IMR-90 (cell line): ENCODE data around the gene FLT3LG. TPM values are rescaled to one million over a fixed set of nuclear protein-coding genes. Genes with fewer than 3 reads are reported as not detected.
A peak's percentile ranks its signal among the peaks of the same experiment; 100 is the strongest.

Source experiments
- ATAC-seq: fragments of 200-7000 bp; cut with Tn5 transposase; 2 replicates; pipeline ENCODE4 v1.9.1; 2020; ENCODE audit warnings: low read depth, mild to moderate bottlenecking, moderate library complexity
- BruUV-seq: library from RNA; stranded (reverse); fragments of 400-500 nt; replicated peaks from 2 replicates; lab custom pipeline; 2021; lab: Mats Ljungman, UMichigan
- CTCF ChIA-PET: fragments of 300-600 bp; formaldehyde crosslinking; extraction: SDS; loops from one replicate; lab custom pipeline; 2021; ENCODE audit warnings: antibody characterized with exemption; lab: Yijun Ruan, JAX
- POLR2A ChIA-PET: fragments of 300-600 bp; sonication (Branson Sonifier 250); formaldehyde crosslinking; loops from one replicate; lab custom pipeline; 2022; ENCODE audit warnings: antibody characterized with exemption; ENCODE audit not compliant: unreplicated experiment; lab: Charles Lee
- DNase-seq: peaks from one replicate; pipeline ENCODE4 v3.0.0; 2013
- H2AFZ ChIP-seq: replicated peaks from 2 replicates; pipeline ENCODE3; 2013; ENCODE audit warnings: low read length, mild to moderate bottlenecking; ENCODE audit not compliant: poor library complexity
- H2AK5ac ChIP-seq: 2 replicates; pipeline ENCODE4 v1.6.1; 2013; ENCODE audit warnings: low read depth, low read length, inconsistent platforms
- H2AK9ac ChIP-seq: replicated peaks from 2 replicates; pipeline ENCODE3; 2013; ENCODE audit warnings: mild to moderate bottlenecking, low read depth, low read length, moderate library complexity; ENCODE audit not compliant: poor library complexity
- H2BK120ac ChIP-seq: 2 replicates; pipeline ENCODE4 v1.6.1; 2013; ENCODE audit warnings: low read depth, low read length, inconsistent platforms
- H2BK15ac ChIP-seq: 3 replicates; pipeline ENCODE4 v1.6.1; 2013; ENCODE audit warnings: low read depth, low read length, inconsistent platforms
- H2BK20ac ChIP-seq: 2 replicates; pipeline ENCODE4 v1.6.1; 2013; ENCODE audit warnings: low read depth, mild to moderate bottlenecking, inconsistent platforms, low read length, moderate library complexity
- H2BK5ac ChIP-seq: 2 replicates; pipeline ENCODE4 v1.6.1; 2013; ENCODE audit warnings: mild to moderate bottlenecking, low read depth, low read length, inconsistent platforms; ENCODE audit not compliant: poor library complexity, severe bottlenecking
- H3K14ac ChIP-seq: replicated peaks from 2 replicates; pipeline ENCODE4 v1.6.1; 2013; ENCODE audit warnings: low read depth, low read length, inconsistent platforms
- H3K18ac ChIP-seq: 2 replicates; pipeline ENCODE4 v1.6.1; 2013; ENCODE audit warnings: low read depth, low read length, control low read depth
- H3K23ac ChIP-seq: 2 replicates; pipeline ENCODE4 v1.6.1; 2013; ENCODE audit warnings: low read depth, low read length, inconsistent platforms
- H3K27ac ChIP-seq: 2 replicates; pipeline ENCODE4 v1.5.1; 2013; ENCODE audit warnings: mild to moderate bottlenecking, control low read depth, low read length; ENCODE audit not compliant: insufficient read depth
- H3K27me3 ChIP-seq: 2 replicates; pipeline ENCODE4 v1.6.1; 2013; ENCODE audit warnings: low read length; ENCODE audit not compliant: control insufficient read depth, insufficient read depth
- H3K36me3 ChIP-seq: 2 replicates; pipeline ENCODE4 v1.6.1; 2013; ENCODE audit warnings: low read length, mixed read lengths; ENCODE audit not compliant: control insufficient read depth, insufficient read depth
- H3K4ac ChIP-seq: 2 replicates; pipeline ENCODE4 v1.6.1; 2013; ENCODE audit warnings: low read depth, low read length, inconsistent platforms
- H3K4me1 ChIP-seq: 2 replicates; pipeline ENCODE4 v1.6.1; 2013; ENCODE audit warnings: low read length, mixed read lengths; ENCODE audit not compliant: control insufficient read depth, insufficient read depth
- H3K4me2 ChIP-seq: 2 replicates; pipeline ENCODE4 v1.6.1; 2013; ENCODE audit warnings: low read depth, mild to moderate bottlenecking, control low read depth, low read length, moderate library complexity
- H3K4me3 ChIP-seq: 2 replicates; pipeline ENCODE4 v1.5.1; 2013; ENCODE audit warnings: low read depth, mild to moderate bottlenecking, control low read depth, low read length, moderate library complexity; ENCODE audit not compliant: insufficient read depth
- H3K56ac ChIP-seq: 2 replicates; pipeline ENCODE4 v1.6.1; 2013; ENCODE audit warnings: low read length, inconsistent platforms; ENCODE audit not compliant: insufficient read depth; ENCODE audit errors: extremely low read depth
- H3K79me1 ChIP-seq, 2 experiments: 2 replicates each; pipeline ENCODE4 v1.6.1; 2013; ENCODE audit warnings: low read length in 2 of 2, inconsistent platforms in 1 of 2, low read depth in 1 of 2
- H3K9ac ChIP-seq: 2 replicates; pipeline ENCODE4 v1.6.1; 2013; ENCODE audit warnings: low read depth, low read length, control low read depth
- H3K9me1 ChIP-seq: 2 replicates; pipeline ENCODE4 v1.6.1; 2013; ENCODE audit warnings: low read length, inconsistent platforms; ENCODE audit not compliant: insufficient read depth
- H3K9me3 ChIP-seq: 2 replicates; pipeline ENCODE4 v1.6.1; 2013; ENCODE audit warnings: low read length; ENCODE audit not compliant: control insufficient read depth, insufficient read depth
- H4K20me1 ChIP-seq: 2 replicates; pipeline ENCODE4 v1.6.1; 2013; ENCODE audit warnings: low read length, inconsistent platforms; ENCODE audit not compliant: insufficient read depth
- H4K5ac ChIP-seq: 2 replicates; pipeline ENCODE4 v1.6.1; 2013; ENCODE audit warnings: mild to moderate bottlenecking, low read depth, low read length, control low read depth
- H4K8ac ChIP-seq, 2 experiments: 2 replicates each; pipeline ENCODE4 v1.6.1; 2013; ENCODE audit warnings: low read depth in 2 of 2, low read length in 2 of 2, control low read depth in 1 of 2, inconsistent platforms in 1 of 2
- H4K91ac ChIP-seq: 2 replicates; pipeline ENCODE4 v1.6.1; 2013; ENCODE audit warnings: low read depth, low read length, inconsistent platforms; ENCODE audit not compliant: insufficient read depth
- CTCF ChIP-seq: conservative IDR thresholded peaks from 2 replicates; pipeline ENCODE4 v1.5.1; 2012; ENCODE audit warnings: mild to moderate bottlenecking, low read depth, low read length, improper control_type of control experiment
- NFE2L2 ChIP-seq: fragments of 150-350 bp; IDR thresholded peaks from 2 replicates; pipeline ENCODE4 v1.6.1; 2016; ENCODE audit warnings: low read depth, mild to moderate bottlenecking, low read length
- SMC3 ChIP-seq: fragments of 150-350 bp; IDR thresholded peaks from 2 replicates; pipeline ENCODE4 v1.6.1; 2016; ENCODE audit warnings: low read depth, mild to moderate bottlenecking, antibody characterized with exemption, low read length, moderate library complexity
- WGBS, 2 experiments: methylation state at CpG; one replicate each; pipeline versions ENCODE4 v1.1.5 to v1.1.7; 2013; ENCODE audit warnings: missing lambda C conversion rate in 2 of 2; ENCODE audit not compliant: insufficient read length in 1 of 2; ENCODE audit errors: extremely low coverage in 2 of 2; 5-methylcytosine and 5-hydroxymethylcytosine counted together
- dilution Hi-C: fragments of 300-500 bp; cut with HindIII; formaldehyde crosslinking; loops from one replicate; pipeline ENCODE4 v1.14.3; 2018; ENCODE audit warnings: low sequenced_read_pairs; ENCODE audit not compliant: unreplicated experiment
- in situ Hi-C: fragments of 300-500 bp; cut with MboI; formaldehyde crosslinking; loops from 3 replicates; pipeline ENCODE4 v1.14.3; 2019; ENCODE audit warnings: low sequenced_read_pairs, inconsistent platforms, mixed read lengths
- intact Hi-C: fragments of 100-400 bp; cut with micrococcal nuclease; formaldehyde crosslinking; loops from 2 replicates; pipeline ENCODE4 v1.10.0; 2022
- polyA plus RNA-seq, 3 experiments: library from polyadenylated mRNA; depleted of rRNA; stranded (reverse); fragments of >200 nt; gene quantifications; 2 replicates each; pipeline ENCODE4 v1.2.3, GENCODE V29; 2012; ENCODE audit warnings: low replicate concordance in 1 of 3
- total RNA-seq: library from RNA; depleted of rRNA; stranded (reverse); fragments of >200 nt; gene quantifications from 2 replicates; pipeline ENCODE4 v1.2.3, GENCODE V29; 2012

The FLT3LG gene
- total and polyA plus RNA-seq, 2 of the 4 experiments (the other 2 are of a cell fraction) = 0.90 to 8.3 TPM

GRCh38 chr19:49456326-49456725 lies 17.7 kb upstream of the FLT3LG start:
- H2AK9ac ChIP-seq = peak overlapping the region; percentile 65
- H3K4me3 ChIP-seq = no peak overlapping the region
- no peak overlapping the region for H3K23ac ChIP-seq
- H4K5ac ChIP-seq = no peak overlapping the region
- H4K91ac ChIP-seq = no peak overlapping the region
- no peak overlapping the region for H2AFZ ChIP-seq
- no peak overlapping the region for H4K8ac ChIP-seq
- ChIA-PET CTCF (no interaction called here), POLR2A (no interaction called here)
- TF ChIP-seq NFE2L2 = peak; percentile 77
- TF ChIP-seq SMC3 = no peak
- TF ChIP-seq CTCF = no peak
- H3K9me1 ChIP-seq = 0 out of 2 replicates have a peak, but pooled peaks cover 5% of the 10 kb centered on the region
- H3K9ac ChIP-seq = no peak overlapping the region
- H3K56ac ChIP-seq = no peak overlapping the region
- in situ Hi-C loops (no loop called here), dilution Hi-C loops (no loop called here), intact Hi-C loops (no loop called here)
- H2BK20ac ChIP-seq = no peak overlapping the region
- no peaks in the 10 kb centered on the region for H3K9me3 ChIP-seq
- H2AK5ac ChIP-seq = no peak overlapping the region
- no peak overlapping the region for H2BK15ac ChIP-seq
- peaks cover 3% of the 10 kb centered on the region; the same call in 1 of the 2 replicates for H4K20me1 ChIP-seq
- WGBS, 2 experiments = no CpG with 5 or more reads among the region's 5 CpGs
- no peak for ATAC-seq
- H3K4me1 ChIP-seq = no peaks in the 10 kb centered on the region
- H3K36me3 ChIP-seq = peaks cover 3% of the 10 kb centered on the region
- H3K27me3 ChIP-seq = no peaks in the 10 kb centered on the region
- no peak overlapping the region for H3K14ac ChIP-seq
- no peak overlapping the region for H3K18ac ChIP-seq
- H3K4me2 ChIP-seq = no peak overlapping the region
- H3K79me1 ChIP-seq = peaks cover 10 to 29% of the 10 kb centered on the region in 2 experiments; a peak in 3 of 4 replicates
- H2BK120ac ChIP-seq = no peak overlapping the region
- no peak for DNase-seq
- no peak overlapping the region; the same call in 1 of the 2 replicates for H3K27ac ChIP-seq
- H2BK5ac ChIP-seq = no peak overlapping the region
- H3K4ac ChIP-seq = no peak overlapping the region
- no TSS peak for BruUV-seq
